Nephron (organoid): Measurements from ENCODE around the gene LRRC8D.

Experiments used
- H3K27ac Mint-ChIP-seq, 3 experiments: 2 replicates each; pipeline ENCODE4 v1.8.0; 2020; ENCODE audit warnings: mixed read lengths in 3 of 3, mild to moderate bottlenecking in 2 of 3, moderate library complexity in 1 of 3
- H3K27me3 Mint-ChIP-seq: 2 replicates; pipeline ENCODE4 v1.8.0; 2021; ENCODE audit warnings: low read depth, mild to moderate bottlenecking, moderate library complexity, mixed read lengths
- H3K36me3 Mint-ChIP-seq: 2 replicates; pipeline ENCODE4 v1.8.0; 2020; ENCODE audit warnings: low read depth, mixed read lengths
- H3K4me1 Mint-ChIP-seq: 2 replicates; pipeline ENCODE4 v1.8.0; 2020; ENCODE audit warnings: mixed read lengths
- H3K4me3 Mint-ChIP-seq, 3 experiments: 2 replicates each; pipeline ENCODE4 v1.8.0; 2020; ENCODE audit warnings: mild to moderate bottlenecking in 3 of 3, mixed read lengths in 3 of 3, moderate library complexity in 2 of 3
- H3K9me3 Mint-ChIP-seq: 2 replicates; pipeline ENCODE4 v1.8.0; 2020; ENCODE audit warnings: mixed read lengths
- TF ChIP-seq, protein P1 (sequence below), 3 experiments: fragments of 200-600 bp; sonication (generic); IDR thresholded peaks; one replicate each; pipeline ENCODE4 v1.5.0; 2021; ENCODE audit warnings: antibody characterized with exemption in 3 of 3; ENCODE audit not compliant: unreplicated experiment in 3 of 3

Gene LRRC8D

DNA sequence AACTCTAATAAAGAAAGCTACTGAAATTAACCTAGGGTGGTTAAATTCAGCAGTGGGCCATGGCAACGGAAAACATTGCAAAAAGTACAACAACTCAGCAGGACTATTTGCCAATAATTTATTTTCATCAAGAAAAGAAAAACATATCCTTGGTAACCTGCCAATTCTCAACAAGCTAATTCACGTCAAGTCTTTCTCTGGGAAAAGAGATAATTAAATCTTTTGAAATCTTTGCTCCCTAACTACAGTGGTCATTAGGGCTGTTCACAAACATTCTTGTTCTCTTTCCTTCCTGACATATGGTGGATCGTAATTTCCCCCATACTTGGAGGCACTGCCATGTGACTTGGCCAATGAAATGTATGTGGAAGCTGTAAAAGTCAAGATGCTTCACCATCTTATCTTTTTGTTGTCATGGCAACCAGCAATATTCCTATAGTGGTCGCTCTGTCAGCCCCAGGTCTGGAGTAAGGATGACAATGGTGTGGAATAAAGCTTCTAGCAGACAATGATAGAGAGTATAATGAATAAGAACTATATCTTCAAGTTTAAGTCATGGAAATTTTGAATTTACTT lies 144.4 kb downstream of the LRRC8D start:
- TF ChIP-seq, protein P1, sequence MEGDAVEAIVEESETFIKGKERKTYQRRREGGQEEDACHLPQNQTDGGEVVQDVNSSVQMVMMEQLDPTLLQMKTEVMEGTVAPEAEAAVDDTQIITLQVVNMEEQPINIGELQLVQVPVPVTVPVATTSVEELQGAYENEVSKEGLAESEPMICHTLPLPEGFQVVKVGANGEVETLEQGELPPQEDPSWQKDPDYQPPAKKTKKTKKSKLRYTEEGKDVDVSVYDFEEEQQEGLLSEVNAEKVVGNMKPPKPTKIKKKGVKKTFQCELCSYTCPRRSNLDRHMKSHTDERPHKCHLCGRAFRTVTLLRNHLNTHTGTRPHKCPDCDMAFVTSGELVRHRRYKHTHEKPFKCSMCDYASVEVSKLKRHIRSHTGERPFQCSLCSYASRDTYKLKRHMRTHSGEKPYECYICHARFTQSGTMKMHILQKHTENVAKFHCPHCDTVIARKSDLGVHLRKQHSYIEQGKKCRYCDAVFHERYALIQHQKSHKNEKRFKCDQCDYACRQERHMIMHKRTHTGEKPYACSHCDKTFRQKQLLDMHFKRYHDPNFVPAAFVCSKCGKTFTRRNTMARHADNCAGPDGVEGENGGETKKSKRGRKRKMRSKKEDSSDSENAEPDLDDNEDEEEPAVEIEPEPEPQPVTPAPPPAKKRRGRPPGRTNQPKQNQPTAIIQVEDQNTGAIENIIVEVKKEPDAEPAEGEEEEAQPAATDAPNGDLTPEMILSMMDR (IDR thresholded peaks at IDR 0.05; ENCODE audit: unreplicated experiment in 3 of 3) = no peak
- Mint-ChIP-seq H3K4me3 (no peak overlapping the region), H3K36me3 (no peaks in the 10 kb centered on the region), H3K27me3 (no peaks in the 10 kb centered on the region), H3K4me1 (no peaks in the 10 kb centered on the region), H3K27ac (no peak overlapping the region), H3K9me3 (peaks cover 4% of the 10 kb centered on the region)

DNA sequence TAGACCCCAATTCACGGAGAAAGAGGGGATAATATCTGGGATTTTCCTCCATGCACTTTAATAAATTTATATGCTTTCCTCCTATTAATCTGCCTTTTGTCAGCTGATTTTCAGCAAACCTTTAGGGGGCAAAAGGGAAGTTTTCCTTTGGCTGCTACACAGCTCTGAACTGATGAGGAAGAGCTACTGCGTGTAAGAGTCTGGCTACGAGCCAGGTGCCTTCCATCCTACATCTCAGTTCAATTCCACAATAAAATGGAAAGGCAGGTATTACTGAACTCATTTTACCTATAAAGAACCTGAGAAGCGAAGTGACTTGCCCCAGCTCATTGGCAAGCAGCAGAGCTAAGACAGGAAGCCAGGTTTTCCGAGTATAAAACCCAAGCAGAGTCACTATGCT lies 145.8 kb downstream of the LRRC8D start:
- Mint-ChIP-seq H3K4me1 (no peaks in the 10 kb centered on the region), H3K36me3 (no peaks in the 10 kb centered on the region), H3K4me3 (no peak overlapping the region), H3K27me3 (no peaks in the 10 kb centered on the region), H3K9me3 (peaks cover 4% of the 10 kb centered on the region), H3K27ac (peak overlapping the region in 2 of 3 experiments; percentile 29 to 33)
- TF ChIP-seq, protein P1 (IDR thresholded peaks at IDR 0.05; ENCODE audit: unreplicated experiment in 3 of 3) = no peak

DNA sequence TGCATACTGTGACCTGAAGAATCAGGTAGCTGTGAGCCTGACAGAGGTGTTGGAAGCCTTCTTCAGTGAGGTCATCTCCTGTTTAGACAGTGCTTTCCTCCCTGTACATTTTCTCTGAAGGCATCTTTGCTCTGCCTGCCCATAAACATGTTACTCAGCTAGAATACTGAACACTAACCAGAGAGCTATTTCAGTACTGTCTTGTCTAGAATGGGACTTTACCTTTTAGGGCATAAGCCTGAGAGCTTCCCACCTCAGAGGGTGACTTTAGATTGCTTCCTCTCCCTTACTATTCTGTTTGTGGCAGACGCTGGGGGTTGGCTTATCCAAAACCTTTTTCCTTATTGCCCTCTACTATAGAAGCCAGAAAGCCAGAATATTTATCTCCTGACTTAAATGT lies 150.8 kb downstream of the LRRC8D start:
- Mint-ChIP-seq H3K4me3 (no peak overlapping the region), H3K36me3 (no peaks in the 10 kb centered on the region)

DNA sequence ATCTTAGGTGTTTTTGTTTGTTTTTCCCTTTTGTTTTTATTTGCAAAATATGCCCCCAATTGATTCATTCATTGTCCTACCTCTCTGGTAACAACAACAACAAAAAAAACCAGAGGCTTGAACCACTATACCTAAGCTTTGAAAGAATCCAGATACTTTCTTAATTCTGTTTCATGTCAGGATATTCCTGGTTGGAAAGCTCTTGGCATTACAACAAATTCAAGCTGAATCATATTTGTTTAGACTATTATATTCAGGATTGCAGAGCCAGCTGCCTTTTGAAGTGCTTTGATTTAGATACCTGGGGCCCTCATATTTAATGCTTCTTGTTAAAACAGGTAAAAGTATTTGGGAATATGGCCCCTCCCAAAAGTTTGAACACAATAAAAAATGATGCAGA lies 151.2 kb downstream of the LRRC8D start:
- TF ChIP-seq, protein P1 (IDR thresholded peaks at IDR 0.05; ENCODE audit: unreplicated experiment in 3 of 3) = no peak
- H3K36me3 Mint-ChIP-seq = no peaks in the 10 kb centered on the region

More for the DNA sequence above, 150.8 kb downstream of the LRRC8D start:
- TF ChIP-seq, protein P1 (IDR thresholded peaks at IDR 0.05; ENCODE audit: unreplicated experiment in 3 of 3) = no peak
- H3K27me3 Mint-ChIP-seq = no peaks in the 10 kb centered on the region
- no peaks in the 10 kb centered on the region for H3K9me3 Mint-ChIP-seq
- peaks cover 7% of the 10 kb centered on the region for H3K4me1 Mint-ChIP-seq
- no peak overlapping the region for H3K27ac Mint-ChIP-seq

DNA sequence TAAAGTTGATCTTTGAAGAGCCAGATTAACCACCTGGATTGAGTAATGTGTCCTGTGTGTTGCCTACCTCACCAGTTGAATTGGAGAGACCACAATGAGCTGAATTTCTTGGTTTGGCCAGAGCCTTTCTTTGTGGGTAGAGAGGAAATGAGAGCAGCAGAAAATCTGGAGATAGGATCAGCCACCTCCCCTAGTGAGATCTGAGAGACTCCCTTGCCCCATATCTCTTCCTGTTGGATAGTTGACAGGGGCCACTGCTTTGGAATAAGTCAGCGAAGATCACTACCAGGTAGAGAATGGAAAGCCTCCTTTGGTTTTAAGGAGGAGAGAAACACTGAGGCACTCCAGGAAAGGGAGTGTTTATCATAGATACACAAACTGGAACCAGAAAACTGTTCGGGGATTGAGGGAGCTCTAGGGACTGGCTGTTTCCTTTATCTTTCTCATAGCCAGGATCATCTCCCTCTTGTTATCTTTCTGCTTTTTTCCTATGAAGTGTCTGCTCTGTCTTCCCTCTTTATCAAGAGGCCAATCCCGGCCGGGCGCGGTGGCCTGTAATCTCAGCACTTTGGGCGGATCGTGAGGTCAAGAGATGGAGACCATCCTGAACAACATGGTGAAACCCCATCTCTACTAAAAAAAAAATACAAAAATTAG lies 152.8 kb downstream of the LRRC8D start:
- TF ChIP-seq, protein P1 (IDR thresholded peaks at IDR 0.05; ENCODE audit: unreplicated experiment in 3 of 3) = no peak
- H3K4me1 Mint-ChIP-seq = peaks cover 7% of the 10 kb centered on the region
- H3K36me3 Mint-ChIP-seq = no peaks in the 10 kb centered on the region
- H3K27me3 Mint-ChIP-seq = no peaks in the 10 kb centered on the region
- no peak overlapping the region for H3K27ac Mint-ChIP-seq
- no peaks in the 10 kb centered on the region for H3K9me3 Mint-ChIP-seq
- H3K4me3 Mint-ChIP-seq = no peak overlapping the region

More for the DNA sequence above, 151.2 kb downstream of the LRRC8D start:
- Mint-ChIP-seq H3K27me3 (no peaks in the 10 kb centered on the region), H3K27ac (no peak overlapping the region), H3K9me3 (no peaks in the 10 kb centered on the region), H3K4me1 (peaks cover 7% of the 10 kb centered on the region), H3K4me3 (no peak overlapping the region)

DNA sequence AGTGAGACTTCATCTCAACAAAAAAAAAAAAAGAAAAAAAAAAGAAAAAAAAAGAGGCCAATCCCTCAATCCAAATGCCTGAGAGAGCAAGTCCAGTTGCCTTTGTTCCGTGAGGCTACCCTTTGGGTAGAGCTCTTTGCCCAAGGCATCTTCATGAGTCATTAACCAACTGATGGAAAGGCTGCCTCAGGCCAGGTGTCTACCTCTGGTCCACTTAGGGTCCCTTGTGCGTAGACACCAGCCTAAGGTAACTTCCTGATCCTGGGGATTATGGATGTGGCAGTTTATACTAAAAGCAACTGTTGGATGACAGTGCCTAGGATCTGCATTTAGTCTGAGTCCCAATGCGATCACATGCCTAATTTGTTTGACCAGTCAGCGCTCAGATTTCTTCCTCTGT lies 153.4 kb downstream of the LRRC8D start:
- Mint-ChIP-seq H3K36me3 (no peaks in the 10 kb centered on the region), H3K4me3 (no peak overlapping the region), H3K4me1 (peaks cover 7% of the 10 kb centered on the region), H3K27ac (no peak overlapping the region), H3K27me3 (no peaks in the 10 kb centered on the region), H3K9me3 (no peaks in the 10 kb centered on the region)
- TF ChIP-seq, protein P1 (IDR thresholded peaks at IDR 0.05; ENCODE audit: unreplicated experiment in 3 of 3) = no peak
